Adrenal gland (tissue), 5 donors: ENCODE data around the gene CDH2.

Experiments used
- CTCF ChIP-seq, 6 experiments: fragments of 450-650 bp in 4 of 6; fragments of 200-600 bp in 2 of 6; sonication (generic) in 1 of 6; IDR thresholded peaks; 1 replicate in 5 of 6; 2 replicates in 1 of 6; pipeline versions ENCODE4 v1.5.1 to v1.8.0; 2016 to 2021; ENCODE audit warnings: antibody characterized with exemption in 6 of 6, mild to moderate bottlenecking in 2 of 6, moderate library complexity in 1 of 6
- POLR2A ChIP-seq, 2 donors: fragments of 450-650 bp; IDR thresholded peaks; one replicate each; pipeline ENCODE4 v1.6.1; 2017; ENCODE audit warnings: antibody characterized with exemption in 2 of 2, mild to moderate bottlenecking in 2 of 2, moderate library complexity in 1 of 2
- donor health status: DM: no; HTN: no; CAD: no.

DNA sequence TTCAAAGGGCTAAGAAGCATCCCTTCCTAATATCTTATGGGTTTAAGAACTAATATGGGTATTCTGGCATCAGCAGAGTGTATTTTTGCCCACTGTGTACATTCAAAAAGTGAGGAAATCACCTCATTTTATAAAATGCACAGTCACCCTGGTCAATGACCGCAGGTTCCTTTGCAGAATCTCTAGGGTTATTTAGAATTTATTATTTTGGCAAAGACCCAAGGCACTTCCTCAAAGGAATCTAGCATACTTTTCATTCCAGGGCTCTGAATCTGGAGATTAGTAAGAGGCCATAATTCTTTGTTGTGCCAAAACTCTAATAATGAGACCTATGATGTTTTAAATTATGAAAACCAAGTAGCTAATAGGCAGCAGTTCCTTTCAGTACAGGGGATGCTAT is 27.2 kb upstream of the CDH2 start:
- TF ChIP-seq CTCF (IDR thresholded peaks at IDR 0.05) (no peak), POLR2A (IDR thresholded peaks at IDR 0.05) (no peak)
